Stimulated activated CD4-positive, alpha-beta T cell treated with anti-CD3 and anti-CD28 coated beads, Interleukin-2, amount 100 ng/mL, for 48 hours (primary cell): ENCODE results near the gene RNF40.

Experiments used
- DNase-seq, 2 donors: peaks; one replicate each; pipeline ENCODE4 v3.0.0-alpha.2; 2020

RNF40 gene

GRCh38 chr16:30764816-30765465 is 2.8 kb downstream of the RNF40 start:
- no peak for DNase-seq

GRCh38 chr16:30766206-30766932 is 4.2 kb downstream of the RNF40 start:
- DNase-seq: no peak

GRCh38 chr16:30766933-30767284 is 4.8 kb downstream of the RNF40 start:
- no peak for DNase-seq

GRCh38 chr16:30767767-30768465 is 5.8 kb downstream of the RNF40 start:
- no peak for DNase-seq

GRCh38 chr16:30768583-30769181 is 6.6 kb downstream of the RNF40 start:
- no peak for DNase-seq

- no peak for DNase-seq
These were observed 7.4 kb downstream of the RNF40 start for GRCh38 chr16:30769379-30770089.

GRCh38 chr16:30771726-30772125 is 9.6 kb downstream of the RNF40 start:
- DNase-seq: no peak

GRCh38 chr16:30773826-30774225 is 11.7 kb downstream of the RNF40 start:
- DNase-seq: no peak

GRCh38 chr16:30774367-30775130 is 12.4 kb downstream of the RNF40 start:
- DNase-seq: no peak

- DNase-seq: no peak
These were observed 12.9 kb downstream of the RNF40 start for GRCh38 chr16:30775131-30775391.

GRCh38 chr16:30775392-30776188 is 13.5 kb downstream of the RNF40 start:
- DNase-seq: peak; percentile 50 to 53

GRCh38 chr16:30777591-30778297 is 15.6 kb downstream of the RNF40 start:
- DNase-seq: no peak

GRCh38 chr16:30778549-30779244 is 16.6 kb downstream of the RNF40 start:
- no peak for DNase-seq

GRCh38 chr16:30779596-30779995 is 17.5 kb downstream of the RNF40 start:
- no peak for DNase-seq

- no peak for DNase-seq
These were observed 17.9 kb downstream of the RNF40 start for GRCh38 chr16:30780021-30780420.

- DNase-seq: no peak
These were observed 18.4 kb downstream of the RNF40 start for GRCh38 chr16:30780549-30780948.

GRCh38 chr16:30782486-30783279 is 20.6 kb downstream of the RNF40 start:
- DNase-seq: no peak

GRCh38 chr16:30783280-30784109 is 21.4 kb downstream of the RNF40 start:
- DNase-seq: no peak

- no peak for DNase-seq
These were observed 22.1 kb downstream of the RNF40 start for GRCh38 chr16:30784215-30784614.
